ENCODE results near the gene RPE.

The RPE gene

GRCh38 chr2:210003359-210003758 is 921 bp downstream of the RPE start:
- DNase-seq = no peak

GRCh38 chr2:210004881-210005280 is 2.4 kb downstream of the RPE start:
- DNase-seq = no peak

- no peak for DNase-seq
These were observed 5.5 kb downstream of the RPE start for GRCh38 chr2:210007895-210008294.

GRCh38 chr2:210009126-210009525 is 6.7 kb downstream of the RPE start:
- no peak for DNase-seq

- no peak for DNase-seq
These were observed 7.5 kb downstream of the RPE start for GRCh38 chr2:210009896-210010295.

GRCh38 chr2:210020138-210020537 is 17.7 kb downstream of the RPE start:
- DNase-seq = no peak

GRCh38 chr2:210022824-210023223 is 20.4 kb downstream of the RPE start:
- no peak for DNase-seq

- DNase-seq = no peak
These were observed 25.2 kb downstream of the RPE start for GRCh38 chr2:210027608-210028007.

- DNase-seq = no peak
These were observed 25.7 kb downstream of the RPE start for GRCh38 chr2:210028178-210028577.

- no peak for DNase-seq
These were observed 31.7 kb downstream of the RPE start for GRCh38 chr2:210034087-210034683.

- no peak for DNase-seq
These were observed 33.2 kb downstream of the RPE start for GRCh38 chr2:210035679-210036078.

GRCh38 chr2:210038078-210038477 is 35.6 kb downstream of the RPE start:
- no peak for DNase-seq

- DNase-seq = no peak
These were observed 44.5 kb downstream of the RPE start for GRCh38 chr2:210046851-210047500.

GRCh38 chr2:210049831-210050230 is 47.4 kb downstream of the RPE start:
- no peak for DNase-seq

- no peak for DNase-seq
These were observed 48.4 kb downstream of the RPE start for GRCh38 chr2:210050885-210051284.

- no peak for DNase-seq
These were observed 52.3 kb downstream of the RPE start for GRCh38 chr2:210054696-210055095.

- DNase-seq = no peak
These were observed 53.4 kb downstream of the RPE start for GRCh38 chr2:210055825-210056224.

- no peak for DNase-seq
These were observed 60.9 kb downstream of the RPE start for GRCh38 chr2:210063306-210063705.

Measured in CD4-positive, alpha-beta T cell treated with Interferon gamma for 1 hour (primary cell).